Activated naive CD4-positive, alpha-beta T cell treated with anti-CD3 and anti-CD28 coated beads, Interleukin-2, amount 50 U/mL, for 72 hours (primary cell): Measurements from ENCODE around the gene CLDN10. TPM values are rescaled to one million over a fixed set of nuclear protein-coding genes. Genes with fewer than 3 reads are reported as not detected.
"Not testable (repeated sequence)": the region's sequence is repeated elsewhere in the genome, so short reads cannot be mapped to it uniquely, and the experiment has no call there.

Source experiments
- ATAC-seq, 2 donors: fragments of 150-1000 bp; cut with Tn5 transposase; 2 replicates each; pipeline ENCODE4 v1.10.0; 2021; ENCODE audit warnings: mild to moderate bottlenecking in 2 of 2, moderate library complexity in 2 of 2
- DNase-seq, 2 donors: peaks; one replicate each; pipeline ENCODE4 v3.0.0; 2021 to 2022; ENCODE audit warnings: low spot score in 2 of 2
- H3K27ac Mint-ChIP-seq, 2 donors: one replicate each; pipeline ENCODE4 v1.8.0; 2022; ENCODE audit warnings: mild to moderate bottlenecking in 2 of 2, mixed read lengths in 2 of 2
- H3K36me3 Mint-ChIP-seq, 2 donors: one replicate each; pipeline ENCODE4 v1.8.0; 2022; ENCODE audit warnings: mixed read lengths in 2 of 2
- H3K9me3 Mint-ChIP-seq, 2 donors: one replicate each; pipeline ENCODE4 v1.8.0; 2022; ENCODE audit warnings: mixed read lengths in 2 of 2
- total RNA-seq, 2 donors: library from RNA; stranded (reverse); gene quantifications; one replicate each; pipeline ENCODE4 v1.2.3, GENCODE V29; 2022

The CLDN10 gene
- not detected for total RNA-seq

- peaks cover 0 to 12% of the 10 kb centered on the region in 2 donors for H3K36me3 Mint-ChIP-seq
- H3K9me3 Mint-ChIP-seq: no peaks in the 10 kb centered on the region
- DNase-seq (peak in 1 of 2 donors; percentile 8), ATAC-seq (peak in 1 of 2 donors; percentile 53)
- H3K27ac Mint-ChIP-seq: no peak within 1 kb of the TSS
Measured at GRCh38 chr13:95552539-95553441, at the start of gene CLDN10. Gene CLDN10 (plus strand): TSS chr13:95552720. CDS start chr13:95552754, 34 bp downstream.

DNA sequence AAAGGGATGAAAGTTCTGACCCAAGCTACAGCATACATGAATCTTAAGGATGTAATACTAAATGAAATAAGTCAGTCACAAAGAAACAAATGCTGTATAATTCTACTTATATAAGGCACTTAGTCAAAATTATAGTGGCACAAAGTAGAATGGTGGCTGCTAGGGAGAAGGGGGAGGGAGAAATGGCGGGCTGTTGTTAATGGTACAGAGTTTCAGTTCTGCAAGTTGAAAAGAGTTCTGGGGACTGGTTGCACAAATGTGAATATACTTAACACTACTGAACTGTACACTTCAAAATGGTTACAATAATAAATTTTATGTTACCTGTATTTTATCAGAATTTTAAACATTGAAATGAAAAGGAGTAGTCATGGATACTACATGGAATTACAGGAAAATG is 48.9 kb upstream of the CLDN10 start:
- H3K27ac Mint-ChIP-seq: no peak overlapping the region
- H3K9me3 Mint-ChIP-seq: peaks cover 0 to 10% of the 10 kb centered on the region in 2 donors
- H3K36me3 Mint-ChIP-seq: no peaks in the 10 kb centered on the region
- ATAC-seq (no peak), DNase-seq (no peak)

- no peak for ATAC-seq
- H3K36me3 Mint-ChIP-seq: no peaks in the 10 kb centered on the region
Measured at GRCh38 chr13:95505265-95505664, 47.3 kb upstream of the CLDN10 start.

GRCh38 chr13:95505986-95506385 is 46.5 kb upstream of the CLDN10 start:
- no peaks in the 10 kb centered on the region for H3K36me3 Mint-ChIP-seq
- ATAC-seq (no peak), DNase-seq (no peak)

More at GRCh38 chr13:95505265-95505664, 47.3 kb upstream of the CLDN10 start:
- Mint-ChIP-seq H3K9me3 (peaks cover 0 to 10% of the 10 kb centered on the region in 2 donors), H3K27ac (no peak overlapping the region)
- DNase-seq: no peak

GRCh38 chr13:95507991-95508390 is 44.5 kb upstream of the CLDN10 start:
- no peak overlapping the region for H3K27ac Mint-ChIP-seq
- DNase-seq (no peak), ATAC-seq (no peak)
- H3K36me3 Mint-ChIP-seq: no peaks in the 10 kb centered on the region
- no peaks in the 10 kb centered on the region for H3K9me3 Mint-ChIP-seq

More at GRCh38 chr13:95505986-95506385, 46.5 kb upstream of the CLDN10 start:
- H3K9me3 Mint-ChIP-seq: peaks cover 0 to 7% of the 10 kb centered on the region in 2 donors
- H3K27ac Mint-ChIP-seq: no peak overlapping the region

DNA sequence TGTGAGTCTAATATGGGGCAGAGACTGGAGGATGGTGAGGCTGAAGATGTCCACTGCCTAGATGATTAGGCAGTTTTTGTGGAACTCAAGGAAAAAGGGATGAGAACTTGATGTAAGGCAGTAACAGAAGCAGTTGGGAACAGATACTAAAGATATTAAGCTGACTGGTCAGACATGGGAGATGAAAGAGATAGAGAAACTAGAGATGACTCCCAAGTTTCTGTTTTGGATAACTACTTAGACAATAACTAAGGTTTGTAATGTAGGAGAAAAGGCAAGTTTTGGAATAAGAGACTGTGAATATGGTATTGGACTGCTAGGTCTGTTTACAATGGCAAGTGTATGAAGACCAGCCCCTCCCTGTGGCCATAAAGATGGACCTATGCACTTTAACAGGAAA is 43.5 kb upstream of the CLDN10 start:
- Mint-ChIP-seq H3K36me3 (no peaks in the 10 kb centered on the region), H3K27ac (no peak overlapping the region), H3K9me3 (no peaks in the 10 kb centered on the region)
- ATAC-seq (no peak), DNase-seq (no peak)

- H3K9me3 Mint-ChIP-seq: no peaks in the 10 kb centered on the region
- no peak overlapping the region for H3K27ac Mint-ChIP-seq
- no peak for ATAC-seq
- no peaks in the 10 kb centered on the region for H3K36me3 Mint-ChIP-seq
- no peak for DNase-seq
Measured at GRCh38 chr13:95509521-95510310, 42.8 kb upstream of the CLDN10 start.

- no peaks in the 10 kb centered on the region for H3K9me3 Mint-ChIP-seq
- no peak for DNase-seq
- no peak overlapping the region for H3K27ac Mint-ChIP-seq
- ATAC-seq: no peak
- H3K36me3 Mint-ChIP-seq: no peaks in the 10 kb centered on the region
Measured at GRCh38 chr13:95510950-95511349, 41.6 kb upstream of the CLDN10 start.

DNA sequence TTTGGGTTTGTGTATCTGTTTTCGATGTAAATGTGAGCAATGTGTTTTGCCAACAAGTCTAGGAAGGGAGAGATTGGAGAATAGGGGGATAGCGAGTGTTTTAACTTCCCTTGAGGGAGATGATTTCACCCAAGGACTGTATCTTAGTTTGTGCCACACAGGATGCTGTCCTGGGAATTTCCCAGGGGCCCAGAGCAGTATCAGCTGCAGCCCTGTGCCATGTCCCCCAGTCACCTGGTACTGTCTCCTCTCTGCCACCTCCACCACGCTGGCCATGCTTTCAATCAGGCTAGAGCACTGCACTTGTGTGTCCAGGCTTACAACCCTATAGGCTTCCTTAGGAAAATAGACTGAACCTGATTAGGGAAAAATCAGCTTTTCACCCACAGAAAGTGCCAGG is 40.1 kb upstream of the CLDN10 start:
- DNase-seq (no peak), ATAC-seq (no peak)
- Mint-ChIP-seq H3K27ac (no peak overlapping the region), H3K9me3 (no peaks in the 10 kb centered on the region), H3K36me3 (no peaks in the 10 kb centered on the region)

DNA sequence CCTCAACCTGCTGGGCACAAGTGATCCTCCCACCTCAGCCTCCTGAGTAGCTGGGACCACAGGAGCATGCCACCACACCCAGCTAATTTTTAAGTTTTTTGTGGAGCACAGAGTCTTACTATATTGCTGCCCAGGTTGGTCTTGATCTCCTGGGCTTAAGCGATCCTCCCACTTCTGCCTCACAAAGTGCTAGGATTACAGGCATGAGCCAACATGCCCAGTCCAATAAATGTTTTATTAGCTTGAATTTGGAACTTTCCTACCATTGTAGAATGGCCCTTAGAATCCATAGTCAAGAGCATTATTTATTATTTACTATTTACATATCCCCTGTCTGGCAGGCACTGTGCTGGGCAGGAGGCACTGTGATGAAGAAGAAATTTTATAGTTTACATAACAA is 39.6 kb upstream of the CLDN10 start:
- Mint-ChIP-seq H3K9me3 (no peaks in the 10 kb centered on the region), H3K27ac (no peak overlapping the region), H3K36me3 (no peaks in the 10 kb centered on the region)
- ATAC-seq (no peak), DNase-seq (no peak)

DNA sequence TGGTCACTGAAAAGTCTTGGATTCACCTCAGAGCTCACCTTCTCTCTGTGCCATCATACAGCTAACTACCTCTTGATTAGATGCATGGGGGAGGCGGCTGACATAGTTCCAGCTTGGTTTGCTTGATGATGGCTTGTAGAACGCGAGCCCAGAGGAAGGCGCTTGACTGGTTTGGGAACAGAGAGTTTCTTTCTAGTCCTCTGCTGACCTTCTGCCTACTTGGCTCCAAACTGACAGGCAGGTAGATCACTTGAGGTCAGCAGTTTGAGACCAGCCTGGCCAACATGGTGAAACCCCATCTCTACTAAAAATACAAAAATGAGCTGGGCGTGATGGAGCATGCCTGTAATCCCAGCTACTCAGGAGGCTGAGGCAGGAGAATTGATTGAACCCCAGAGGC is 36.9 kb upstream of the CLDN10 start:
- H3K27ac Mint-ChIP-seq, ATAC-seq, H3K9me3 Mint-ChIP-seq, DNase-seq, H3K36me3 Mint-ChIP-seq: not testable (repeated sequence)

- Mint-ChIP-seq H3K27ac (no peak overlapping the region), H3K36me3 (no peaks in the 10 kb centered on the region), H3K9me3 (no peaks in the 10 kb centered on the region)
- DNase-seq (no peak), ATAC-seq (no peak)
Measured at GRCh38 chr13:95516021-95516420, 36.5 kb upstream of the CLDN10 start.

DNA sequence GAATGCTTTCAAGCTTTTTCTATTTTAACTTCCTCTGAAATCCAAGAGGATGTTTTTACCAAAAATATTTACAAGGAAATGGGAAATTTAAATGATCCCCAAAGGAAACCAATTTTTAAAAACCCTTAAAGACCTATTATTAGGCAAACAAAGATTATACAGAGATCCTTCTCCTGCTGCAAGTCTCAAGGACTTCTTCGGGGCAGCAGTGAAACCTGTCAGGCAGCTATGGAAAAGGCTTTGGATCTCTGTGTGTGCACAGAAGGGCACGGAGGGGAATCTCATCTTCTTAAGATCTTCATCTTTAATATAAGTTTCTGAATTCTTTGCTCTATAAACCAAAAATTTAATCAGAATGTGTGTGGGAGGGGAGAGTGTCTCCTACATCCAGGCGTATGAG is 36.0 kb upstream of the CLDN10 start:
- H3K27ac Mint-ChIP-seq: no peak overlapping the region
- no peak for ATAC-seq
- no peaks in the 10 kb centered on the region for H3K36me3 Mint-ChIP-seq
- DNase-seq: no peak
- no peaks in the 10 kb centered on the region for H3K9me3 Mint-ChIP-seq

DNA sequence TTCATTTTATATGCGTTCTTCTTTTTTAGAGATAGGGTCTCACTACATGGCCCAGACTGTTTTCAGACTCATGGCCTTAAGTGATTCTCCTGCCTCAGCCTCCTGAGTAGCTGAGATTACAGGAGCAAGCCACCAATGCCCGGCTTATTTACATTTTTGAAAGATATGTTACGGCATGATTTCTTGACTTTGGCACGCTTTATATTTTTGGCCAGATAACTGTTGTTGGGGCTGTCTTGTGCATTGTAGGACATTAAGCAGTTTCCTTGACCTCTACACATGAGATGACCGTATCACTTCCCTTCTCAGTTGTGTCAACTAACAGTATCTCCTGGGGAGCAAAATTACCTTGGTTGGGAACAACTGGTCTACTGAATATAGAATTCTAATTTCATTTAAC is 28.9 kb upstream of the CLDN10 start:
- Mint-ChIP-seq H3K9me3 (peaks cover 7 to 8% of the 10 kb centered on the region in 2 donors), H3K27ac (no peak overlapping the region), H3K36me3 (peaks cover 8 to 9% of the 10 kb centered on the region in 2 donors)
- no peak for ATAC-seq
- DNase-seq: no peak

DNA sequence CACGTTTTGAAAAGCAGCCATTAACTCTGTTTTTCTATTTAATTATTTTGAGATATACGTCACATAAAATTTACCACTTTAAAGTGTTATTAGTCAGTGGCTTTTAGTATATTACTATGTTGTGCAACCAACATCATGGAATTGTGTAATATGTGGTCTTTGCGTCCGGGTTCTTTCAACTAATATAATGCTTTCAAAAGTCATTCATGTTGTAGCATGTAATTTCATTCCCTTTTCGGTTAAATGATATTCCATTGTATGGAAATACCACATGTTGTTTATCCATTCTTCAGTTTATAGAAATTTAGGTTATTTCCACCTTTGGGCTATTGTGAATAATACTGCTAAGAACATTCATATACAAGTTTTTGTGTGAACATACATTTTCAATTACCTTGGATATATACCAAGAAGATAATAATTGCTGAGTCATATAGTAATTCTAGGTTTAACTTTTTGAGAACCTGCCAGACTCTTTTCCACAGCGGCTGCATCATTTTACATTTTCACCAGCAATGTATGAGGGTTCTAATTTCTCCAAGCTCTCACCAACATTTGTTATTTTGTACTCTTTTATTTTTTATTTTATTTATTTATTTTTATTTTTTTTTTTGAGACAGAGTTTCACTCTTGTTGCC is 28.1 kb upstream of the CLDN10 start:
- H3K9me3 Mint-ChIP-seq: peaks cover 7 to 8% of the 10 kb centered on the region in 2 donors
- no peak overlapping the region for H3K27ac Mint-ChIP-seq

GRCh38 chr13:95527955-95528354 is 24.6 kb upstream of the CLDN10 start:
- DNase-seq (no peak), ATAC-seq (peak in 1 of 2 donors; percentile 56)
- Mint-ChIP-seq H3K27ac (no peak overlapping the region), H3K36me3 (peaks cover 9 to 10% of the 10 kb centered on the region in 2 donors), H3K9me3 (peaks cover 4 to 8% of the 10 kb centered on the region in 2 donors)

More for the DNA sequence above, 28.1 kb upstream of the CLDN10 start:
- DNase-seq: no peak
- ATAC-seq: no peak
- peaks cover 9 to 10% of the 10 kb centered on the region in 2 donors for H3K36me3 Mint-ChIP-seq

DNA sequence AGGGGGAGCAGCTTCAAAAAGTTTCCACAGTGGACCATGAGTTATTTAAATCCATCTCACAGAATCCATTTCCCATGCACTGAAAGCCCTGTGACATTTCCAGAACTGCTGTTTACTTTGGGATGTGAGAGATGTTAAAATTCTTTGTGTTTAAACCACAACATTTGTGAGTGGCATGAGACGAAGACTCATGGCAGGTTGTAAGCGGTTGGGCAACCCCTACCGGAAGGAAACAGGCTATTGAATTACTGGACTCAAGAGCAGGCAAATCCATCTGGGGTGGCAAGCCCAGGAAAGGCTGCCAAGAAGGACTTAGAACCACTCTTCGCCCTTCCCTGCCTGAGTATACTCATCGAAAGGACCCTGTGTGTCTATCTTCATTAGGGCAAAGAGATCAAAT is 22.3 kb upstream of the CLDN10 start:
- DNase-seq (no peak), ATAC-seq (no peak)
- Mint-ChIP-seq H3K9me3 (peaks cover 4 to 8% of the 10 kb centered on the region in 2 donors), H3K27ac (no peak overlapping the region), H3K36me3 (peaks cover 9 to 10% of the 10 kb centered on the region in 2 donors)
